HEK293T (cell line): ENCODE measurements around the gene SUGCT.
"Not testable (repeated sequence)": the region's sequence is repeated elsewhere in the genome, so short reads cannot be mapped to it uniquely, and the experiment has no call there.

Experiments
- CTCF ChIA-PET: fragments of 350-600 bp; formaldehyde crosslinking; extraction: SDS; loops from one replicate; lab custom pipeline; 2021; ENCODE audit warnings: antibody characterized with exemption, inconsistent platforms; lab: Yijun Ruan, JAX
- POLR2A ChIA-PET: fragments of 350-600 bp; formaldehyde crosslinking; extraction: SDS; loops from one replicate; lab custom pipeline; 2020; ENCODE audit warnings: antibody characterized with exemption, inconsistent platforms; lab: Yijun Ruan, JAX
- DNase-seq: peaks from one replicate; pipeline ENCODE4 v3.0.0; 2012; ENCODE audit warnings: mixed read lengths; ENCODE audit errors: extremely low spot score
- ARNT ChIP-seq: fragments of 450-650 bp; IDR thresholded peaks from 2 replicates; pipeline ENCODE4 v1.6.1; 2017; ENCODE audit warnings: mild to moderate bottlenecking
- BHLHE40 ChIP-seq: fragments of 450-650 bp; IDR thresholded peaks from 2 replicates; pipeline ENCODE4 v1.6.1; 2016; ENCODE audit warnings: mild to moderate bottlenecking, moderate library complexity, borderline replicate concordance
- CTBP1 ChIP-seq: fragments of 450-650 bp; IDR thresholded peaks from 2 replicates; pipeline ENCODE4 v1.6.1; 2016; ENCODE audit warnings: borderline replicate concordance
- ELF4 ChIP-seq: fragments of 450-650 bp; IDR thresholded peaks from 2 replicates; pipeline ENCODE4 v1.6.1; 2017; ENCODE audit warnings: antibody characterized with exemption
- FOXA1 ChIP-seq: fragments of 450-650 bp; IDR thresholded peaks from 2 replicates; pipeline ENCODE4 v1.6.1; 2016; ENCODE audit warnings: mild to moderate bottlenecking
- FOXK2 ChIP-seq: fragments of 450-650 bp; IDR thresholded peaks from 2 replicates; pipeline ENCODE4 v1.6.1; 2016; ENCODE audit warnings: mild to moderate bottlenecking
- FOXM1 ChIP-seq: fragments of 450-650 bp; IDR thresholded peaks from 2 replicates; pipeline ENCODE4 v1.6.1; 2017; ENCODE audit warnings: mild to moderate bottlenecking, borderline replicate concordance
- HDGF ChIP-seq: fragments of 450-650 bp; IDR thresholded peaks from 2 replicates; pipeline ENCODE4 v1.6.1; 2017; ENCODE audit warnings: antibody characterized with exemption, borderline replicate concordance
- L3MBTL2 ChIP-seq: fragments of 450-650 bp; conservative IDR thresholded peaks from 2 replicates; pipeline ENCODE4 v1.6.1; 2016; ENCODE audit warnings: mild to moderate bottlenecking
- LEF1 ChIP-seq: fragments of 450-650 bp; IDR thresholded peaks from 2 replicates; pipeline ENCODE4 v1.6.1; 2017; ENCODE audit warnings: mild to moderate bottlenecking, borderline replicate concordance
- NFRKB ChIP-seq: fragments of 450-650 bp; IDR thresholded peaks from 2 replicates; pipeline ENCODE4 v1.6.1; 2016; ENCODE audit warnings: mild to moderate bottlenecking, moderate library complexity
- SP1 ChIP-seq: fragments of 450-650 bp; IDR thresholded peaks from 2 replicates; pipeline ENCODE4 v1.6.1; 2017
- SUZ12 ChIP-seq: fragments of 450-650 bp; IDR thresholded peaks from 2 replicates; pipeline ENCODE4 v1.6.1; 2016; ENCODE audit warnings: mild to moderate bottlenecking
- TARDBP ChIP-seq: fragments of 450-650 bp; IDR thresholded peaks from 2 replicates; pipeline ENCODE4 v1.6.1; 2016
- ZNF384 ChIP-seq: fragments of 450-650 bp; IDR thresholded peaks from 2 replicates; pipeline ENCODE4 v1.6.1; 2016
- TF ChIP-seq, protein P1 (sequence below): fragments of 450-650 bp; IDR thresholded peaks from 2 replicates; pipeline ENCODE4 v1.6.1; 2016

SUGCT gene

GRCh38 chr7:40244226-40244625 is 109.4 kb downstream of the SUGCT start:
- ChIA-PET POLR2A (no interaction called here), CTCF (no interaction called here)
- TF ChIP-seq BHLHE40 (no peak), FOXA1 (no peak), CTBP1 (no peak), SP1 (no peak), L3MBTL2 (no peak), HDGF (no peak), LEF1 (no peak), FOXK2 (no peak), SUZ12 (no peak), TARDBP (no peak)
- TF ChIP-seq, protein P1, sequence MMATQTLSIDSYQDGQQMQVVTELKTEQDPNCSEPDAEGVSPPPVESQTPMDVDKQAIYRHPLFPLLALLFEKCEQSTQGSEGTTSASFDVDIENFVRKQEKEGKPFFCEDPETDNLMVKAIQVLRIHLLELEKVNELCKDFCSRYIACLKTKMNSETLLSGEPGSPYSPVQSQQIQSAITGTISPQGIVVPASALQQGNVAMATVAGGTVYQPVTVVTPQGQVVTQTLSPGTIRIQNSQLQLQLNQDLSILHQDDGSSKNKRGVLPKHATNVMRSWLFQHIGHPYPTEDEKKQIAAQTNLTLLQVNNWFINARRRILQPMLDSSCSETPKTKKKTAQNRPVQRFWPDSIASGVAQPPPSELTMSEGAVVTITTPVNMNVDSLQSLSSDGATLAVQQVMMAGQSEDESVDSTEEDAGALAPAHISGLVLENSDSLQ: no peak
- no peak for DNase-seq

GRCh38 chr7:40248681-40249080 is 113.9 kb downstream of the SUGCT start:
- POLR2A ChIA-PET: no interaction called here
- no peak for DNase-seq
- TF ChIP-seq LEF1 (no peak), SUZ12 (no peak), FOXA1 (no peak), FOXK2 (no peak), SP1 (no peak), HDGF (no peak), CTBP1 (no peak), FOXM1 (no peak), ELF4 (no peak), ARNT (no peak), NFRKB (no peak), TARDBP (no peak), ZNF384 (no peak), L3MBTL2 (no peak), BHLHE40 (no peak)
- TF ChIP-seq, protein P1: no peak
- CTCF ChIA-PET: interaction anchor here (1.1 kb wide), 1 partner anchor 16 kb away, joined by 3 read pairs; no protein-coding TSS in a partner anchor

DNA sequence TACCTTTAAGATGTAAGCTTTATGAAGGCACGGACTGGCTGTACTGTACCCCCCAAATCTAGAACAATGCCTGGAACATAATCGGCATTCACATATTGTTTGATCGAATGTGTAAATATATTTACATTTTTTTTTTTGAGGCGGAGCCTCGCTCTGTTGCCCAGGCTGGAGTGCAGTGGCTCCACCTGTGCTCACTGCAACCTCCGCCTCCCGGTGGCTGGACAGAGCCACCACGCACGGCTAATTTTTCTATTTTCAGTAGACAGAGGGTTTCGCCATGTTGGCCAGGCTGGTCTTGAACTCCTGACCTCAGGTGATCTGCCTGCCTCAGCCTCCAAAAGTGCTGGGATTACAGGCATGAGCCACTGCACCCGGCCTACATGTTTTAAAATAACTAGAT is 118.6 kb downstream of the SUGCT start:
- DNase-seq, POLR2A ChIA-PET: not testable (repeated sequence)
- CTCF ChIA-PET: interaction anchor here (0.7 kb wide), 2 partner anchors 355 to 782 kb away, joined by 6 to 7 read pairs; no protein-coding TSS in a partner anchor

DNA sequence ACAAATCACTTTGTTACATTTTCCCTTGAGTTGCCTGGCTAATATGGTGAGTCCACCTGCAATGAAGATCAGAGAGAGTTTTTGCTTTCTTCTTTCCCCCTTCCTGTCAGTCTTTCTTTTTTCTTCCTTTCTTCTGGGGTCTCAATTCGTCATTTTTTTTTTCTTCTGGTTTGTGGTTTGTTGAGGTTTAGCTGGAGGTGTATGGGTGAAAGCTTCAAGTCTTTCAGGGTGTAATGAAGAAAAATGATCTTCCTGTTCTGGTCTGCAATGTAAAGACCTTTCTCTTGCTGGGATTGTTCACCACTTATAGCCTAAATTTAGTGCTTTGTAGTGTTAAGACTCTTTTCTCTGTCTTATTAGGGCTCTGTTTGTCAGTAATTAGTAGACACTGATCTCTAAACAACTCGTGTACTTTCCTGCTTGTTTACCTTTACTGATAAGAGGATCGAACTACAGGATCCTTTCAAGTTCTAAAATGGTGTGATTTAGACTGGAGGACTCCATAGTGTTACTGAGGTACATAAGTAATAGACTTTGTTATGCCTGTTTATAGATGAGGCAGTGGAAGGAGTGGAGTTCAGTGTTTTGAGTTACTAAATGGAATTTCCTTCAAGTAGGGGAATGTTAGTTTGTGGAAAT is 129.1 kb downstream of the SUGCT start:
- TF ChIP-seq SUZ12 (no peak), LEF1 (no peak), TARDBP (no peak)
- ChIA-PET CTCF (interaction anchor here (0.7 kb wide), 1 partner anchor 114 kb away, joined by 3 read pairs; no protein-coding TSS in a partner anchor), POLR2A (no interaction called here)

GRCh38 chr7:40267583-40267982 is 132.8 kb downstream of the SUGCT start:
- TF ChIP-seq ELF4: no peak
- CTCF ChIA-PET: no interaction called here
- no peak for DNase-seq
- POLR2A ChIA-PET: no interaction called here

More for the DNA sequence above, 129.1 kb downstream of the SUGCT start:
- DNase-seq: no peak

DNA sequence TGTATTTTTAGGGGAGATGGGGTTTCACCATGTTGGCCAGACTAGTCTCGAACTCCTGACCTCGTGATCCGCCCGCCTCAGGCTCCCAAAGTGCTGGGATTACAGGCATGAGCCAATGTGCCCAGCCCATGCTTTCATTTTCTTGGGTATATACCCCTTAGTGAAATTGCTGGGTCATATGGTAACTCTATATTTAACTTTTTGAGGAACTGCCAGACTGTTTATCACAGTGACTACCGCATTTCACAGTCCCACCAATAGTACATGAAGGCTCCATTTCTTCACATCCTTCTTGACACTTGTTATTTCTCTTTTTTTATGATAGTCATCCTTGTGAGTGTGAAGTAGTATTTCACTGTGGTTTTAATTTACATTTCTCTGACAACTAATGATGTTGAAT is 134.0 kb downstream of the SUGCT start:
- DNase-seq, CTCF ChIA-PET, POLR2A ChIA-PET: not testable (repeated sequence)

DNA sequence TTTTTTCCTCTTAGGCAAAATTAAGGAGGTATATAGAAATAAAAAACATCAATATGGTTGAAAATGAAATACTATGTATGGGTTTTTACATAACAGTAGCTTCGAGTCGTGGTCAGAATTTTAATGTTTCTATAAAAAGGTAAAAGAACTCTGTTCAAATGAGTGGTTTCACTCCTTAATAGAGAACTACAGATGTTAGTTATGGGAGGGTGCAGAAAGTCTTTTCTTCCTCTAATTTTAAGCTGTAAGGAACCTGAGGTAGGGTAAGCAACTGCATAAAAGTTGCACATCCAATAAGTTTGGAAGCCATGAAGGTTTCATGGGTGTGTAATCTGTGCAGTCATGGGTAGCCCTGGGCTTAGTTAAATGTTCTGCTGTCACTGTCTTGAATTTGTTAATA is 141.3 kb downstream of the SUGCT start:
- CTCF ChIA-PET: no interaction called here
- no peak for DNase-seq
- POLR2A ChIA-PET: no interaction called here
- no peak for TF ChIP-seq ELF4
- no peak for TF ChIP-seq HDGF
- TF ChIP-seq FOXM1: no peak
- no peak for TF ChIP-seq SUZ12
- no peak for TF ChIP-seq NFRKB
- no peak for TF ChIP-seq ZNF384
- no peak for TF ChIP-seq LEF1
- TF ChIP-seq CTBP1: no peak
- TF ChIP-seq TARDBP: no peak
- no peak for TF ChIP-seq FOXA1
- TF ChIP-seq, protein P1: no peak
- TF ChIP-seq ARNT: no peak
- no peak for TF ChIP-seq L3MBTL2
- no peak for TF ChIP-seq FOXK2
- no peak for TF ChIP-seq SP1
